Stimulated activated CD4-positive, alpha-beta T cell treated with anti-CD3 and anti-CD28 coated beads, Interleukin-15, amount 100 ng/mL, for 48 hours (primary cell): ENCODE measurements around the gene TMEM263.
"Not testable (repeated sequence)": the region's sequence is repeated elsewhere in the genome, so short reads cannot be mapped to it uniquely, and the experiment has no call there.

Source experiments
- DNase-seq, 2 donors: peaks; one replicate each; pipeline ENCODE4 v3.0.0-alpha.2; 2020; ENCODE audit warnings: low read depth in 2 of 2

TMEM263 gene

DNA sequence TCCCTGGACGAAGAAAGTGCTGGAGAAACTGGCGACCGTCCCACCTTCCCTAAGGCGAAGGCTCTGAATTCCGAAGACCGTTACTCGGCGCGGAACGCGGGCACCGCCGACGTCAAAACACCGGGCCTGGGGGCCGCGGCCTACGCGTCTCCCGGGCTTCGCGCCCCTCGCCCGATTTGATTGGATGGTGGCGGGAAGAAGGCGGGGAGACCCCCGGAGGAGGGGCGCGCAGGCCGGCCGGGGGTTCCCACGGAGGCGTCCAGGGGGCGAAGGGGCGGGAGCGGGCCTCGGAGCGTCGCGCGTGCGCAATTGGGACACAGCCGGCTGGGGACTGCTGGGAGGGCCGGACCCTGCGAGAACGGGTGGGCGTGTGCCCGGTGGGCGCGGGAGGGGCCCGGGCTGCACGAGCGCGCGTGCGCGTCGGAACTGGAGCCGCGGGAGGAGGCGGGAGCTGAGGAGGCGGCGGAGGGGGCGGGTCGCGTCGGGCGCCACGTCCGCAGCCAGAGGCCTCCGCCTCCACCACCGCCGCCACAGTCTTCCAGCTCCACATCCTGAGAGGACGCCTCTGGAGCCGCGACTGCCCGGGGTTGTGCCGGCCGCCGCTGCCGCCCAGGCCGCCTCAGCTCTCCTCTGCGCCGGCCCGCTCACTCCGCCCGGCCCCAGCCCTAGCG lies at the start of gene TMEM263:
Gene TMEM263 (plus strand): TSS at position 531 of the 671 bp plus-strand sequence. CDS start 11,210 bp downstream, outside the sequence.
- peak; percentile 78 to 88 for DNase-seq

DNA sequence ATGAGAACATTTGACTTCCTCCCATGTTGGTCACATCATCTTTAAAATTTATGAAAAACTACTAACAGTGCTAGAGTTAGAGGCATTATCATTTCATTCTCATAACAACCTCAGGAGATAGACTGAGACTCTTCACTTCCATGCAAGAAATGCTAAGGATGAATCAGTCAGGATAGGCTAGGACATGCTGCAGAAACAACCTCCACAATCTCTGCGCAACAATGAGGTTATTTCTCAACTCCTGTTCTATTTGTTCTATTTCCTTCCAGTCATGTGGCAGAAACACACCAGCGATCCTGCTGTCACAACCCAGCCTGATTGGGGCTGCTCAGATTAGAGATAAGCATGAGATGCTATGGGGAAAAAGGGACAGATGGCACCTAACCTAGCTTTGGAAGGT lies 49.0 kb upstream of the TMEM263 start:
- DNase-seq: no peak

DNA sequence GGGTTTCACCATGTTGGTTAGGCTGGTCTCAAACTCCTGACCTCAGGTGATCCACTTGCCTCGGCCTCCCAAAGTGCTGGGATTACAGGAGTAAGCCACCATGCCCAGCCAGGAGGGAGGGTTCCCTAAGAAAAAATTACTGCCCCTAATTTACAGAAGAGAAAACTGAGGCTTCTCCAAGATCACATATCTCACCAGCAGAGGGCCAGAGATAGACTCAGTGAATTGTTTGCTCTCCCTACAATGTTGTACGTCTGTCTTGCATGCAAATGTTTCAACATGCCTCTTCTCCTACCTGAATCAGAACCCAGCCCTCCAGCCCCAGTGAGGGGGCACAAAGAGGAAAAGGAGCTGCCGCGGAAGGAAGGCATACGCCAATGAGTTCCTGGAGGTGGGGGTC lies 48.3 kb upstream of the TMEM263 start:
- DNase-seq: no peak

GRCh38 chr12:106907846-106908245 lies 47.9 kb upstream of the TMEM263 start:
- DNase-seq: no peak

- DNase-seq: no peak
Observed at GRCh38 chr12:106908561-106908960, 47.1 kb upstream of the TMEM263 start.

GRCh38 chr12:106910202-106910601 lies 45.5 kb upstream of the TMEM263 start:
- DNase-seq: no peak

- no peak for DNase-seq
Observed at GRCh38 chr12:106911581-106911980, 44.1 kb upstream of the TMEM263 start.

DNA sequence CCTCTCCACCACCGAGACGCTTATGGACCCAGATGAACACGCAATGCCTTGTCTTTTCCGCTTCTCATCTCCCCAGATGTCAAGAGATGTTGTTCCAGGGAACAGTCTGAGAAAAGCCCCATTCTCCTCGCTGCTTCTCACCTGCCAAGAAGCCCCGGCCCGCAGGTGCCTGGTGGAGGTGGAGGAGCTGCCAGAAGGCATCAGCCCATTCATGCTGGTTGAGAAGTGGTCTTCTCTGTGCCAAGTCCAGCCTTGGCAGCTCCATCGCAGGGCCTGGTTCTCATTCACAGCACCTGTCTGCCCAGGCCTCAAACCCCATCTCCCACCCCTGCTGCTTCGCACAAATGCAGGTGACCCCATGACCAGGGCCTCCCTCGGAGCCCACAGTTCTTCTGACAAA lies 42.3 kb upstream of the TMEM263 start:
- no peak for DNase-seq

- no peak for DNase-seq
Observed at GRCh38 chr12:106914796-106915634, 40.7 kb upstream of the TMEM263 start.

GRCh38 chr12:106915635-106916026 lies 40.1 kb upstream of the TMEM263 start:
- no peak for DNase-seq

GRCh38 chr12:106917503-106917902 lies 38.2 kb upstream of the TMEM263 start:
- no peak for DNase-seq

DNA sequence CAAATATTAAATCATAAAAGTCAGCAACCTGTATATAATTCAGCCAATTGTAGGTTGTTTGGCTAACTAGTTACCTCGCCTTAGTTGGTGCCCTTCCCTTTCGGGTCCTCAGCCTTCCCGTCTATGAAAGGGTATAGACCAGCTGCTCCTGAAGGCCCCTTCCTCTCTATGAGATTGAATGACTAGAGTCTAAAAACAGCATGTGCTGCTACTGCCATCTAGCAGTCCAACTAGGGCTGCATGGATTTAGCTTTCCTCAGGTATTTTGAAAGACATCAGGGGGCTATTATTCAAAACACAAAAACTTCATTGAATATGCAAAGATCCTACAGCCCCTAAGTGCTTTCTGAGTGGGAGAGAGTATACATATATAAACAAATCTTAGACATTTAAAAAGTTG lies 37.0 kb upstream of the TMEM263 start:
- no peak for DNase-seq

DNA sequence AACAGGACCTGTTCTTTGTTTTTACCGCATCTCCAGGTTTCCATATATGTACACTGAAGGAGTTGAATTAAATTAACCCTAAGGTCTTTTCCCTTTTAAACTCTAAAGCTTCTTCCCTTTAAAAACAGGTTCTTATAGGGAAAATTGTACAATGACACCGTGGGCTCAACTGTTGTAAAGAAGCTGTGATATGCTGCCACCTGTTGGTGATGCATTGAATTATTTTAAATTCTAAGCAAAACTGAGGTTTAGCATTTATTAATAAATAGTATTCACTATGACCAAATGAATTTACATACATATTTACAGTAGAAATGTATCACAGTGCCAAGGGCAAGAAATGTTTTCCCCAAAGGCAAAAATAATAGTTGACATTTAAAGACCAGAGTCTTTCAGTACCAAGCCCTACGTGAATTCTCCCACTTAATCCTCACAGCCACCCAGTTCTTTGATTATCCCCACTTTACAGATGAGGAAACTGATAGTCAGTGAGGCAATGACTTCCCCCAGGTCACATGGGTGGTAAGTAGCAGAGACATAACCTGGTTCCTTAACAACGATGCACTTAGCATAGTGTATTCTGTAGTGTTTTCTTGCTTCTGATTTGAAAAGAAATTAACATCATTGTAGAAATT lies 35.7 kb upstream of the TMEM263 start:
- no peak for DNase-seq

GRCh38 chr12:106921976-106922375 lies 33.7 kb upstream of the TMEM263 start:
- DNase-seq: not testable (repeated sequence)

GRCh38 chr12:106923594-106923993 lies 32.1 kb upstream of the TMEM263 start:
- DNase-seq: not testable (repeated sequence)

DNA sequence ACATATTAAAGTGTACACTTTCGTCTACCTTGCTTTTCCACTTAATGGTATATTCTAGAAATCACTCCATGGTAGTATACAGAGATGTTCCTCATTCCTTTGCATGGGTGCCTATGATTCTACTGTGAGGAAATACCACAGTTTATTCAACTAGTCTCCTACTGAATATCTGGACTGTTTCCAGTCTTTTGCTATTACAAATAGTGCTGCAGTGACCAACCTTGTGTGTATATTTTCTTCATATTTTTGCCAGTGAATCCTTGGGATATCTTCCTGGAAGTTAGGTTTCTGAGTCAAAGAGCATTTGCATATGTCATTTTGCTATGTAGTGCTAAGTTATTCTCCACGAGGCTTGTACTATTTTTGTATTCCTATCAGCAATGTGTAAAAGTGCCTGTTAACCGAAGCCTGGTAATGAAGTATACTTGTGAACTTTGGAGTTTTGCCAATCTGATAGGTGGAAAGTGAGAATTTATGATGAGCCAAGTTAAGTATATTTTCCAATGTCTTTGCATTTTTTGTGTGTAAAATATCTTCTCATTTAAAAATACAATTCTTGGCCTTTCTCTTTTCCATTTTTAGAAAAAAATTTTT lies 31.3 kb upstream of the TMEM263 start:
- DNase-seq: no peak

DNA sequence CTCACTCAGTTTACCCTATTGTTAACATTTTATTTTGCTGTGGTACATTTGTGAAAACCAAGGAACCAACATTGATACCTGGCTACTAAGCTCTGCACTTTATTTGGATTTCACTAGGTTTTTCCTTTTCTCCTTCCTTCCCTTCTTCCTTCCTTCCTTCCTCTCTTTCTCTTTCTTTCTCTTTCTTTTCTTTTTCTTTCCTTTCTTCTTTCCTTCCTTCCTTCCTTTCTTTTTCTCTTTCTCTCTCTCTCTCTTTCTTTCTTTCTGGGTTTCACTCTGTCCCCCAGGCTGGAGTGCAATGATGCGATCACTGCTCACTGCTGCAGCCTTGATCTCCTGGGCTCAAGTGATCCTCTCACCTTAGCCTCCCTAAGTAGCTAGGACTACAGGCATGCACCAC lies 29.1 kb upstream of the TMEM263 start:
- DNase-seq: no peak

- DNase-seq: no peak
Observed at GRCh38 chr12:106934277-106934676, 21.4 kb upstream of the TMEM263 start.

GRCh38 chr12:106941481-106942156 lies 14.1 kb upstream of the TMEM263 start:
- no peak for DNase-seq

DNA sequence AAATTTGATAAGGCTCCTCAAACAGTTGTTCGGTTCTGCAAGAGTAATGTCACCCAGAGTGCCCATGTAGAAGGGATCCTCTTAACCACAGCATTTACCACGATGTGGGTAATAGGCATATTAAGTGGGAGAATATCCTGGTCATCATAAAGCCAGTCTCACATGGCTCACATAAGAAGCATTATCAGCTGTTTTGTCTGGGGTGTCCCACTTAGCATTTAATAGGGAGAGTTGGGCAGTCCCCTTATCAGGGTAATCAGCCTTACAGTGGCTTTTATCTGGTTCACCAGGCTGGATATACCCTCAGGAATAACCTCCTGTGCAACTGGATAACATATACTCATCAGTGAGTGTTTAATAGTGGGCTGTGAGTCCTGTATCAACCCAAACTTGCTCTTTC lies 12.9 kb upstream of the TMEM263 start:
- no peak for DNase-seq

DNA sequence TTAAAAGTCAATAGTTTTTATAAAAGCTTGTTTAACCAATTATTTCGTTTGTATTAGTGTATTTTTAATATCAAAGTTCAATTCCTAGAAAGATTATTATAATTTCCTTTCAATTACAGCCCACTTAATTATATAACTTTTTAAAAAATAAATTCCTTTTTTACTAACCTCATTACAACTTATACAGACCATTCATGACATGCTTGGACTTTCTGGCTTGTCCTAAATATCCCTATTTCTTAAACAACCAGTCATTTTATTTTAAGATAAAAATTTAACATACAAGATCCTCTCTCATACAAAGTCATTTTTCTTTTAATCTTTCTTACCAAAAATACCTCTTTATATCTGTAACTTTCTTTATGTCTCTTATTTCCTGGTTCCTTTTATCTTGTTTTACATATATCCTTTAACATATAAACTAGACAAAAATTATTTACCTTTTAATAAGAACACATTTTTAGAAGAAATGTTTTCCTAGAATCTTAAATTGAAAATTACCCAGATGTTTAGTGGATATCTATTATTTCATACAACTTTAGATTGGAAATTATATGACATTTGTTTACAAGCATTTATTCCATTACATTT lies 10.4 kb upstream of the TMEM263 start:
- DNase-seq: no peak
